MM.1S (cell line): Measurements from ENCODE around the gene ACSS3.

Experiments used
- CTCF ChIP-seq: fragments of 300-600 bp; sonication (generic); IDR thresholded peaks from 2 replicates; pipeline ENCODE4 v1.5.1; 2016; ENCODE audit warnings: antibody characterized with exemption, low read length, mixed read lengths
- EZH2 ChIP-seq: fragments of 300-600 bp; sonication (generic); optimal IDR thresholded peaks from 2 replicates; pipeline ENCODE3; 2017; ENCODE audit warnings: low read depth, mild to moderate bottlenecking, antibody characterized with exemption, low read length, mixed read lengths

- TF ChIP-seq CTCF (no peak), EZH2 (no peak)
These were observed 145.1 kb downstream of the ACSS3 start for GRCh38 chr12:81222846-81223592.
